SK-N-SH treated with all-trans-retinoic acid at 6 μM for 48 hours (cell line): ENCODE data around the gene MS4A18.

Source experiments
- ARNTL ChIP-seq: fragments of 450-650 bp; formaldehyde crosslinking; IDR thresholded peaks from 2 replicates; pipeline ENCODE4 v1.5.0; 2020; ENCODE audit warnings: low read depth, mild to moderate bottlenecking, moderate library complexity, borderline replicate concordance
- CSDC2 ChIP-seq: fragments of 250-450 bp; sonication (Bioruptor Pico); IDR thresholded peaks from 2 replicates; pipeline ENCODE4 v1.5.0; 2020; ENCODE audit warnings: mild to moderate bottlenecking, moderate library complexity
- GLIS3 ChIP-seq: fragments of 250-450 bp; sonication (Bioruptor Pico); IDR thresholded peaks from 2 replicates; pipeline ENCODE4 v1.5.0; 2020; ENCODE audit warnings: mild to moderate bottlenecking, moderate library complexity
- ISL1 ChIP-seq: fragments of 250-450 bp; sonication (Bioruptor Pico); IDR thresholded peaks from 2 replicates; pipeline ENCODE4 v2.1.2; 2022; ENCODE audit warnings: mild to moderate bottlenecking, moderate library complexity
- RARB ChIP-seq: fragments of 250-450 bp; sonication (Bioruptor Pico); IDR thresholded peaks from 2 replicates; pipeline ENCODE4 v1.8.0; 2021; ENCODE audit warnings: mild to moderate bottlenecking, moderate library complexity
- TCF4 ChIP-seq: fragments of 250-450 bp; sonication (Bioruptor Pico); IDR thresholded peaks from 2 replicates; pipeline ENCODE4 v1.8.0; 2021; ENCODE audit warnings: mild to moderate bottlenecking, moderate library complexity, borderline replicate concordance
- ZC3H10 ChIP-seq: fragments of 250-450 bp; sonication (Bioruptor Pico); IDR thresholded peaks from 2 replicates; pipeline ENCODE4 v1.5.1; 2021; ENCODE audit warnings: mild to moderate bottlenecking, moderate library complexity
- ZFP3 ChIP-seq: fragments of 250-450 bp; sonication (Bioruptor Pico); IDR thresholded peaks from 2 replicates; pipeline ENCODE4 v1.5.0; 2020; ENCODE audit warnings: mild to moderate bottlenecking, moderate library complexity
- ZFP30 ChIP-seq: fragments of 450-650 bp; formaldehyde crosslinking; IDR thresholded peaks from 2 replicates; pipeline ENCODE4 v1.5.0; 2022; ENCODE audit warnings: mild to moderate bottlenecking, moderate library complexity
- ZNF565 ChIP-seq: fragments of 450-650 bp; formaldehyde crosslinking; conservative IDR thresholded peaks from 2 replicates; pipeline ENCODE4 v1.5.0; 2020; ENCODE audit warnings: low read depth, mild to moderate bottlenecking, moderate library complexity
- ZNF8 ChIP-seq: fragments of 450-650 bp; formaldehyde crosslinking; IDR thresholded peaks from 2 replicates; pipeline ENCODE4 v1.5.0; 2020; ENCODE audit warnings: mild to moderate bottlenecking, moderate library complexity
- TF ChIP-seq, protein P1 (sequence below): fragments of 250-450 bp; sonication (Bioruptor Pico); IDR thresholded peaks from 2 replicates; pipeline ENCODE4 v1.8.0; 2020; ENCODE audit warnings: mild to moderate bottlenecking, moderate library complexity, borderline replicate concordance

DNA sequence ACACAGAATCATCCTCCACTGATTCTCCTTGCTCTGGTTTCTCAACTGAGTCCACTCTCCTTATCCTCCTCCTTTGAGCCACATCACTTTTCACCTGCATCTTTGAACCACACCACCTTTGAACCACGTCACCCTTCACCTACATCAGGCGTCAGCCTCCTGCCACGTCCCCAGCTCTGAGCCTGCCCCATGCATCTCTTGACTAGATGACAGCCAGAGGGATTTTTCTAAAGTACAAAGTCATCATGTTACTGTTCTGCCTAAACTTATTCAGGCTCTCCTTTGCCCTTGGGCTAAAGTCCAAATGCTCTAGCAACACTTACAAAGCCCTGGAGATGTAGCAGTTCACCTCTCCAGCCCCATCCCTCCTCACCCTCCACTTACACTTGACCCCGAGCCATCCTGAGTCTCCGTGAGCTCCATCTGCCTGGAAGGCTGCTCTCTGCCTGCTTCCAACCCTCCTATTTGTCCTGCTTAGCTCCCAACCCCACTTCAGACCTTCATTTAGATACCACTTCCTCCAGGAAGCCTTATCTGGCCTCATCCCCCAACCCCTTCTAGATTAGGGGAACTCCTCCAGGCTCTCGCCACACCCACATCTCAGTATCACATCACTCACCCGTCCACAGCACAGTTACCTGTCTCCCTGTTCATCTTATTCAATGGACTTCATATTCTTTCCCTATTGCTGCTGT is 56.9 kb downstream of the MS4A18 start:
- TF ChIP-seq ZFP3 (CRISPR knock-in tag) (no peak), ZFP30 (CRISPR knock-in tag) (no peak), ISL1 (no peak), ZNF8 (no peak), RARB (no peak), ARNTL (no peak), TCF4 (CRISPR knock-in tag) (no peak), ZC3H10 (no peak), CSDC2 (no peak), GLIS3 (CRISPR knock-in tag) (no peak), ZNF565 (CRISPR knock-in tag) (no peak)
- TF ChIP-seq, protein P1, sequence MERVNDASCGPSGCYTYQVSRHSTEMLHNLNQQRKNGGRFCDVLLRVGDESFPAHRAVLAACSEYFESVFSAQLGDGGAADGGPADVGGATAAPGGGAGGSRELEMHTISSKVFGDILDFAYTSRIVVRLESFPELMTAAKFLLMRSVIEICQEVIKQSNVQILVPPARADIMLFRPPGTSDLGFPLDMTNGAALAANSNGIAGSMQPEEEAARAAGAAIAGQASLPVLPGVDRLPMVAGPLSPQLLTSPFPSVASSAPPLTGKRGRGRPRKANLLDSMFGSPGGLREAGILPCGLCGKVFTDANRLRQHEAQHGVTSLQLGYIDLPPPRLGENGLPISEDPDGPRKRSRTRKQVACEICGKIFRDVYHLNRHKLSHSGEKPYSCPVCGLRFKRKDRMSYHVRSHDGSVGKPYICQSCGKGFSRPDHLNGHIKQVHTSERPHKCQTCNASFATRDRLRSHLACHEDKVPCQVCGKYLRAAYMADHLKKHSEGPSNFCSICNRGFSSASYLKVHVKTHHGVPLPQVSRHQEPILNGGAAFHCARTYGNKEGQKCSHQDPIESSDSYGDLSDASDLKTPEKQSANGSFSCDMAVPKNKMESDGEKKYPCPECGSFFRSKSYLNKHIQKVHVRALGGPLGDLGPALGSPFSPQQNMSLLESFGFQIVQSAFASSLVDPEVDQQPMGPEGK (CRISPR knock-in tag), result no peak
